ENCODE data around the gene SLC10A7.
A peak's percentile ranks its signal among the peaks of the same experiment; 100 is the strongest.

The SLC10A7 gene

GRCh38 chr4:146346276-146346675 lies 175.5 kb downstream of the SLC10A7 start:
- no peak for DNase-seq

GRCh38 chr4:146343776-146344175 lies 178.0 kb downstream of the SLC10A7 start:
- no peak for DNase-seq

GRCh38 chr4:146343199-146343598 lies 178.5 kb downstream of the SLC10A7 start:
- no peak for DNase-seq

- DNase-seq = peak; percentile 21
Observed at GRCh38 chr4:146342600-146343192, 179.0 kb downstream of the SLC10A7 start.

GRCh38 chr4:146340798-146341197 lies 180.9 kb downstream of the SLC10A7 start:
- DNase-seq = peak; percentile 6

DNA sequence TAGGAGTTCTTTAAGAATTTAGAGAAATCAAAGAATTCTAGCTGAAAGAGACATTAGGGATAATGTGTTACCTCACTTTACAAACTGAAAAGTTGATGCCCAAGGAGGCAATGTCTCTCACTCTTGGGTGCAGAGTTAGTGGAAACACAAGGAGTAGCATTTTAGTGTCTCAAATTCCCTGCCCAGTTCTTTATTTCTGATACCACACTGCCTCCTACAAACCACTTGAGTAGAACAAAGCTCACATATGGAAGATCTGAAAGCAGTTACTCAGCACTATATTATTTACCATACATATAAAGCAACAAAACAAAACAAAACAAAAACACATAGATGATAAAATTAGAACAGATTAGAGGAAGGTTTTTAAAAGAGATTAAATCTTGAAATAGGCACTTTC lies 183.2 kb downstream of the SLC10A7 start:
- DNase-seq = no peak

DNA sequence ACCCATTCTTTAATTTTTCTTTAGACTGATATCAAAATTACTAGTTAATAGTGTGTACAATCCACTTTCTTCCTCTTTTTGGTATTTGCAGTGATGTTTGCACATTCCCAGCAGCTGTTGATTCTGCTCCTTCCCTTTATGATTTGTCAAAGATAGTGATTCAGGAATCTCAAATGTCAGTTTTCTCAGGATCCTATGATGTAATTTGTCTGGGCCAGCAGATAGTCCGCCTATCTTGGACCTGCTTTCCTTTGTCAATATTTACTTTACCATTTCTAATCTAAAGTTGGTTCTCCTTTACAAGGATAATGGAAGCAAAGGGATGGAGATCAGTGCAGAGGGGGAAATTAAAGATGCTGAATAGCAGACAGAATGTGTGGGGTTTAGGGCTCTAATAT lies 185.3 kb downstream of the SLC10A7 start:
- peak; percentile 46 for DNase-seq

- DNase-seq = peak; percentile 67
Observed at GRCh38 chr4:146335763-146336409, 185.9 kb downstream of the SLC10A7 start.

GRCh38 chr4:146334862-146335449 lies 186.8 kb downstream of the SLC10A7 start:
- peak; percentile 5 for DNase-seq

GRCh38 chr4:146333895-146334262 lies 187.9 kb downstream of the SLC10A7 start:
- no peak for DNase-seq

DNA sequence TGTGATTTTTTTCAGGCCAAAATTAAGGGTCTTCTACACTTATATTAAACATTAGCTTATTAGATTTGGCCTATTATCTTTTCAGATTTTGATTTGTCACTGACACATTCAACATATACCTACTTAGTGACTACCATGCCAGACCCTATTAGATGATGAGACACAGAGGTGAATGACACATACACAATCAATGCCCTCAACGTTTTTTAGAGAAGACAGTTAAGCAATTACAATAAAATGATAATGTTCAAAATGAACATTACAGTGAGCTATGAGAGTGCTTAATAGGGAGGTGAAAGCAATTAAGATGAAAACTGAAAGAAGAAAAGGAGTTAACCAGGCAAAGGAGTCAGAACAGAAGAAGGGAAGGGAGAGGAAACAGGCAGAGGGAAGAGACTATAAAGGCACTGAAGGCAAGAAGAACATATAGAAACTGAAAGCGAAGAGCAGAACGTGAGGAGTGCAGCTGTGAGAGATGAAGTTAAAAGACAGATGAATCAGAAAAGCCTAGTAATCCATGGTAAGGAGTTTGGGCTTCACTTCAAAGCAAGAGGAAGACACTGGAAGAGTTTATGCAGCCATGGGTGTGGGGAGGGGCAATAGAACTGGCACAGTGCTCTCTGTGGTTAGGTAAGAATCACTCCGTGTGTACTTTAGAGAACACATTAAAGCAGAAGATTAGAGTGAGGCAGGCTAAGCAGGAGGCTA lies 188.4 kb downstream of the SLC10A7 start:
- DNase-seq = no peak

GRCh38 chr4:146330392-146330791 lies 191.3 kb downstream of the SLC10A7 start:
- no peak for DNase-seq

DNA sequence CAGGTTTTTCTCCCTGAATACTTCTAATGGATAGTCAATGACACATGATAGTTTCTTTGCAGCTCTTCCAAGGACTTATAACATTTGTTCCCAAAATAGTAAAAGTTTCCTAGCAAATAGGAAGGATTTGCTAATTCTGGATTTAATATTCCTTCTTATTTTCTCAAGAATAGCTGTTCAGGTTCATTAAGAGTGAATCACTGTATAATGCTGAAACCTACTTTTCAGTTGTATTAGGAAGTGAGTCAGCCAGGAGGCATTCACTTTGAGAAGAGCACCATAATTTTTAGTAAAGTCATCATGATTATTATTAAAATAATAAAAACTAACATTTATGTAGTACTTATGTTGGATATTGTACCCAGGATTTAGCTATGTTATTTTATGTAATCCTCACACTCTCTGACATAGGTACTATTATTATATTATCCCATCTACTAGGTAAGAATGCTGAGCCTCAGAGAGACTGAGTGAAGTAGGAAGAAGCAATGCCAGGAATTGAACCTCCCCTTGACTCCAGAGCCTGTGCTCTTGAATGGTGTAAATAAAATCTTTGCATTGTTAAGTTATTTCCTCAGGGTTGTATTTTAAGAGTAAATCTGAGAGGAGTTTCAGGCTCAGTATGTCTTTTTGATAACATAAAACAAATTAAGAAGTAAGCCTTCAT lies 192.6 kb downstream of the SLC10A7 start:
- no peak for DNase-seq

GRCh38 chr4:146327859-146328650 lies 193.7 kb downstream of the SLC10A7 start:
- no peak for DNase-seq

GRCh38 chr4:146318894-146319293 lies 202.8 kb downstream of the SLC10A7 start:
- DNase-seq = no peak

- DNase-seq = no peak
Observed at GRCh38 chr4:146317783-146318182, 204.0 kb downstream of the SLC10A7 start.

DNA sequence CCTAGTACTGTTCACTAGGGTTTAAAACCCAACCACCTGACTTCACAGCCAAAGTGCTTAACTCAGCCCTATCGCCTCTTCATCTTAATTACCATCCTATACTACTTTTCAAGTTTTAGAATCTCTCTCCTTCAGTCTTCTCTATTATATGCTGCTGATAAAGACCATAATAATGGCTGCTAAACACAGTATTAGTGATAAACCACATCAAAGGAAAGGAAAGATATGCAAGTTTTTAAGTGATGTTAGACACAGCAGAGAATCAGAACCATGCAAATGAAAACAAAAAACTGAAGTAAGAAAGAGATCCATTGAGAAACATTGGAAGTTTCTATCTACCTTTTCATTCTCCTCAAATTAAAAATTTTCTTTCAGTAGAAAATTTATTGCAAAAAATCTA lies 206.6 kb downstream of the SLC10A7 start:
- no peak for DNase-seq

DNA sequence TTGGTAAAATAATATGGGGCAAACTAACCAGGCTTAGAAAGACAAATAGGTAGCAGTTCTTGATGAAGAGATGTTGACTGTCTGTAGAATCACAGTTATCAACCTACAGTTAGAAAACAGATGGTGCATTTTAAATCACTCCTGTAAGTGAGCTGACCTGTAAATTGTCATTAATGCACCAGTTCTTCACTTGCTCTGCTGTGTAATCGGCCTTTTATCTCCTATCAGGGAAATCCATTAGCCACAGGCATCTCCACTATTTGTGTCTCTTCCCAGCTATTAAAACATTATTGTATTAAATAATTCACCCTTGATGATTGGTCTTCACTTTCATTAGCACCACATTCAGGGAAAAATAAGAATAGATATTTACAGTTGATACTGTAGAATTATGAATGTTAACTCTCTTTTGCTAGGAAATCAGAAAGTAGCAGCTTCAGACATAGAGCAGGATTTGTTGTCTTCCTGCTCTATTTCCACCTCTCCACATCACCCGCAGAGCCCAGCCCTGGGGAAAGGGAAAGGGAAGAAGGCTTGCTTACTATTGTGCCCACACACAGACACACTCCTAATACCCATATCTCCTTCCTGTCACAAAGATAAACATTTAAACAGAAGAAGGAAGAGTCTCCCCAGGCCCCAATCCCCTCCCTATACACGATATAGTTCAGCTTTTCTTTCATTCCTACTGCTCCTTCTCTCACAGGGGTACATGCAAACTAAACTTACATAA lies 210.3 kb downstream of the SLC10A7 start:
- DNase-seq = no peak

GRCh38 chr4:146310319-146311021 lies 211.3 kb downstream of the SLC10A7 start:
- no peak for DNase-seq

GRCh38 chr4:146308951-146309350 lies 212.8 kb downstream of the SLC10A7 start:
- DNase-seq = no peak

- no peak for DNase-seq
Observed at GRCh38 chr4:146302822-146303221, 218.9 kb downstream of the SLC10A7 start.

All from NCI-H1105 treated with DMSO at 0.1 percent for 48 hours (cell line).